ENCODE data around the gene KCNH1.

DNA sequence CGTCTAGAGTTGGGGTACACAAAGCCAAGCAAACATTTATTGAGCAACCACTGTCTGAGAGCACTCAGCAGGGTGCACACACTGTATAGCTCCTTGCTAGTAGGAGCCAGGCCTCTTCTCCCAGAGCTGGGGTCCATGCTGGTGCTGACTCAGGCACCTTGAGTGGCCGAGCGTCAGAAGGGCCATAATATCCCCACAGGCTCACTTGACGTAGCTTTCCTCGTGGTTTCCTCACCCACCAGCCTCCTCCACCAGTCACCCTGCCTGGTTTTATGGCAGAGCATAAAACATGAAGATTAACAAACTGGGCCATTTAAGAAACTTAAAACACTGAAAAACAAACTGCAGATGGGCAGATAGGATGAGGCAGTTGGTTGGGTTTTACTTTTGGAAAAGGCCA is 443.7 kb downstream of the KCNH1 start:
- TF ChIP-seq POLR2AphosphoS5 (IDR thresholded peaks at IDR 0.05) (no peak), RAD21 (conservative IDR thresholded peaks at IDR 0.05) (no peak), TAF1 (IDR thresholded peaks at IDR 0.05; ENCODE audit: low read depth) (no peak)
- TF ChIP-seq, protein P1, sequence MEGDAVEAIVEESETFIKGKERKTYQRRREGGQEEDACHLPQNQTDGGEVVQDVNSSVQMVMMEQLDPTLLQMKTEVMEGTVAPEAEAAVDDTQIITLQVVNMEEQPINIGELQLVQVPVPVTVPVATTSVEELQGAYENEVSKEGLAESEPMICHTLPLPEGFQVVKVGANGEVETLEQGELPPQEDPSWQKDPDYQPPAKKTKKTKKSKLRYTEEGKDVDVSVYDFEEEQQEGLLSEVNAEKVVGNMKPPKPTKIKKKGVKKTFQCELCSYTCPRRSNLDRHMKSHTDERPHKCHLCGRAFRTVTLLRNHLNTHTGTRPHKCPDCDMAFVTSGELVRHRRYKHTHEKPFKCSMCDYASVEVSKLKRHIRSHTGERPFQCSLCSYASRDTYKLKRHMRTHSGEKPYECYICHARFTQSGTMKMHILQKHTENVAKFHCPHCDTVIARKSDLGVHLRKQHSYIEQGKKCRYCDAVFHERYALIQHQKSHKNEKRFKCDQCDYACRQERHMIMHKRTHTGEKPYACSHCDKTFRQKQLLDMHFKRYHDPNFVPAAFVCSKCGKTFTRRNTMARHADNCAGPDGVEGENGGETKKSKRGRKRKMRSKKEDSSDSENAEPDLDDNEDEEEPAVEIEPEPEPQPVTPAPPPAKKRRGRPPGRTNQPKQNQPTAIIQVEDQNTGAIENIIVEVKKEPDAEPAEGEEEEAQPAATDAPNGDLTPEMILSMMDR (IDR thresholded peaks at IDR 0.05; ENCODE audit: poor library complexity, severe bottlenecking), result no peak

Measured in neural cell (in vitro differentiated cells).